Fibroblast of lung (primary cell): Measurements from ENCODE around the gene TNNI3K. TPM values are rescaled to one million over a fixed set of nuclear protein-coding genes. Genes with fewer than 3 reads are reported as not detected.

Experiments used
- DNase-seq, 2 donors: peaks; one replicate each; pipeline versions ENCODE4 v3.0.0 to v3.0.0-alpha.2; 2010; ENCODE audit warnings: low read depth in 2 of 2
- H2AFZ ChIP-seq: 2 replicates; pipeline ENCODE4 v1.5.1; 2012; ENCODE audit warnings: low read length, control low read depth, inconsistent platforms
- H3K27ac ChIP-seq: 2 replicates; pipeline ENCODE4 v1.5.1; 2011; ENCODE audit warnings: low read length, control low read depth; ENCODE audit not compliant: insufficient read depth
- H3K27me3 ChIP-seq: 2 replicates; pipeline ENCODE4 v1.5.1; 2011; ENCODE audit warnings: mild to moderate bottlenecking, low read length; ENCODE audit not compliant: control insufficient read depth, insufficient read depth
- H3K36me3 ChIP-seq: 2 replicates; pipeline ENCODE4 v1.5.1; 2011; ENCODE audit warnings: low read length; ENCODE audit not compliant: control insufficient read depth, insufficient read depth
- H3K4me1 ChIP-seq: 2 replicates; pipeline ENCODE4 v1.5.1; 2011; ENCODE audit warnings: low read length; ENCODE audit not compliant: control insufficient read depth, insufficient read depth; ENCODE audit errors: extremely low read depth
- H3K4me2 ChIP-seq: 2 replicates; pipeline ENCODE4 v1.5.1; 2011; ENCODE audit warnings: low read length, control low read depth; ENCODE audit not compliant: insufficient read depth; ENCODE audit errors: extremely low read depth
- H3K4me3 ChIP-seq, 4 experiments: fragments of 200-600 bp in 1 of 4; sonication (generic) in 1 of 4; replicated peaks in 1 of 4; 2 replicates each; pipeline ENCODE4 v1.5.1; 2011 to 2016; ENCODE audit warnings: low read length in 4 of 4, low read depth in 3 of 4, mild to moderate bottlenecking in 3 of 4, control low read depth in 2 of 4, inconsistent platforms in 1 of 4, mixed read lengths in 1 of 4; ENCODE audit not compliant: insufficient read depth in 1 of 4; ENCODE audit errors: control extremely low read depth in 1 of 4
- H3K79me2 ChIP-seq: 2 replicates; pipeline ENCODE4 v1.5.1; 2012; ENCODE audit warnings: mild to moderate bottlenecking, low read length, inconsistent platforms; ENCODE audit not compliant: control insufficient read depth, insufficient read depth
- H3K9ac ChIP-seq: 2 replicates; pipeline ENCODE4 v1.5.1; 2011; ENCODE audit warnings: mild to moderate bottlenecking, low read length, control low read depth; ENCODE audit not compliant: insufficient read depth
- H3K9me3 ChIP-seq: 2 replicates; pipeline ENCODE4 v1.5.1; 2012; ENCODE audit warnings: low read depth, low read length; ENCODE audit not compliant: control insufficient read depth, insufficient read depth
- H4K20me1 ChIP-seq: 2 replicates; pipeline ENCODE4 v1.5.1; 2011; ENCODE audit warnings: low read length; ENCODE audit not compliant: control insufficient read depth, insufficient read depth; ENCODE audit errors: extremely low read depth
- EZH2 ChIP-seq: IDR thresholded peaks from 2 replicates; pipeline ENCODE4 v1.5.1; 2012; ENCODE audit warnings: low read length, control low read depth, mild to moderate bottlenecking; ENCODE audit errors: missing control alignments
- polyA plus RNA-seq, 2 donors: library from polyadenylated mRNA; depleted of rRNA in 1 of 2; stranded (reverse) in 1 of 2; unstranded in 1 of 2; fragments of >200 nt; gene quantifications; 2 replicates each; pipeline ENCODE4 v1.2.1, GENCODE V29; 2011 to 2012; ENCODE audit warnings: missing spikeins in 1 of 2
- total RNA-seq: library from RNA; depleted of rRNA; stranded (reverse); fragments of >200 nt; gene quantifications from 2 replicates; pipeline ENCODE4 v1.2.1, GENCODE V29; 2014
- TF ChIP-seq, protein P1 (sequence below), 2 donors: IDR thresholded peaks in 1 of 2; conservative IDR thresholded peaks in 1 of 2; 1 replicate in 1 of 2; 2 replicates in 1 of 2; pipeline ENCODE4 v1.5.1; 2011 to 2012; ENCODE audit warnings: low read length in 2 of 2, control low read depth in 1 of 2, inconsistent platforms in 1 of 2, low read depth in 1 of 2, mild to moderate bottlenecking in 1 of 2

Gene TNNI3K
- total and polyA plus RNA-seq, 2 donors (not counting 1 experiment from before 2014, with no cell fraction given) = 0.66 to 0.91 TPM

GRCh38 chr1:74237787-74238186 lies 2.6 kb downstream of the TNNI3K start:
- TF ChIP-seq, protein P1, sequence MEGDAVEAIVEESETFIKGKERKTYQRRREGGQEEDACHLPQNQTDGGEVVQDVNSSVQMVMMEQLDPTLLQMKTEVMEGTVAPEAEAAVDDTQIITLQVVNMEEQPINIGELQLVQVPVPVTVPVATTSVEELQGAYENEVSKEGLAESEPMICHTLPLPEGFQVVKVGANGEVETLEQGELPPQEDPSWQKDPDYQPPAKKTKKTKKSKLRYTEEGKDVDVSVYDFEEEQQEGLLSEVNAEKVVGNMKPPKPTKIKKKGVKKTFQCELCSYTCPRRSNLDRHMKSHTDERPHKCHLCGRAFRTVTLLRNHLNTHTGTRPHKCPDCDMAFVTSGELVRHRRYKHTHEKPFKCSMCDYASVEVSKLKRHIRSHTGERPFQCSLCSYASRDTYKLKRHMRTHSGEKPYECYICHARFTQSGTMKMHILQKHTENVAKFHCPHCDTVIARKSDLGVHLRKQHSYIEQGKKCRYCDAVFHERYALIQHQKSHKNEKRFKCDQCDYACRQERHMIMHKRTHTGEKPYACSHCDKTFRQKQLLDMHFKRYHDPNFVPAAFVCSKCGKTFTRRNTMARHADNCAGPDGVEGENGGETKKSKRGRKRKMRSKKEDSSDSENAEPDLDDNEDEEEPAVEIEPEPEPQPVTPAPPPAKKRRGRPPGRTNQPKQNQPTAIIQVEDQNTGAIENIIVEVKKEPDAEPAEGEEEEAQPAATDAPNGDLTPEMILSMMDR (conservative IDR thresholded peaks at IDR 0.05 in 1 of 2, IDR thresholded peaks at IDR 0.05 in 1 of 2; ENCODE audit: low read depth in 1 of 2, low read length in 2 of 2) = no peak
- TF ChIP-seq EZH2 = no peak
- no peak overlapping the region for H3K4me3 ChIP-seq
- no peaks in the 10 kb centered on the region for H3K79me2 ChIP-seq
- no peak overlapping the region for H3K9ac ChIP-seq
- no peaks in the 10 kb centered on the region for H3K36me3 ChIP-seq
- no peaks in the 10 kb centered on the region for H3K9me3 ChIP-seq
- H3K4me1 ChIP-seq = no peaks in the 10 kb centered on the region
- no peak overlapping the region for H3K27ac ChIP-seq
- H3K4me2 ChIP-seq = no peak overlapping the region
- no peak for DNase-seq
- no peak overlapping the region for H2AFZ ChIP-seq
- no peaks in the 10 kb centered on the region for H4K20me1 ChIP-seq
- H3K27me3 ChIP-seq = no peaks in the 10 kb centered on the region

DNA sequence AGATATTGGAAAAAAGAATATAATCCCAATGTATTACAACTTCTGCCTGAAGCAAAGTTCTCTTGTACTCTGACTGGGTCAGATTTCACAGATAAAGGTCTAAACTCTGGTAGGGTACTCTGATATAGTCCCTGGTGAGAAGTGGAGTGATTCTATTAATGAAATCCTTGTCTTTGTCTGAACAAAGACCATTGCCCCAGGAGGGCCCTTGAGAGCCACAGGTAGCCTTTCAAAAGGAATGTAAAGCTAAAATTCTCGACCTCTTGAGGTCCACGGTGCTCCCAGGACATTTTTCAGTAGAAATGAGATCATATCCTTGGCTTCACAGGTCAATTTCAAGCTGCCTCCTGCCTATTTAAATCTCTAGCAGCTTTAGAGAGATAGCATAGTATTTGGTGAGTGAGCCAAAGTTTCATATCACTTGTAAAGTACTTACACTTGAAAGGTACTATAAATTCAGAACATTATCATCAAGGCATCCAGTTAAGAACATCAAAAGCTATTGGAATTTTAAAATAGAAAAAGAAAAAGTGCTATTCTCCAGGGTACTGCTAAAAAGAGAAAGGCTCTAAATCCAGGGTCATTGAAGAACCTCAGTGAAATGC lies 10.1 kb downstream of the TNNI3K start:
- Histone ChIP-seq H3K79me2 (no peaks in the 10 kb centered on the region), H3K4me2 (no peak overlapping the region), H3K36me3 (no peaks in the 10 kb centered on the region), H4K20me1 (no peaks in the 10 kb centered on the region), H3K4me3 (no peak overlapping the region), H3K9ac (no peak overlapping the region), H3K27me3 (no peaks in the 10 kb centered on the region), H2AFZ (no peak overlapping the region), H3K4me1 (no peaks in the 10 kb centered on the region), H3K27ac (no peak overlapping the region), H3K9me3 (no peaks in the 10 kb centered on the region)
- TF ChIP-seq EZH2 = no peak
- DNase-seq = no peak

DNA sequence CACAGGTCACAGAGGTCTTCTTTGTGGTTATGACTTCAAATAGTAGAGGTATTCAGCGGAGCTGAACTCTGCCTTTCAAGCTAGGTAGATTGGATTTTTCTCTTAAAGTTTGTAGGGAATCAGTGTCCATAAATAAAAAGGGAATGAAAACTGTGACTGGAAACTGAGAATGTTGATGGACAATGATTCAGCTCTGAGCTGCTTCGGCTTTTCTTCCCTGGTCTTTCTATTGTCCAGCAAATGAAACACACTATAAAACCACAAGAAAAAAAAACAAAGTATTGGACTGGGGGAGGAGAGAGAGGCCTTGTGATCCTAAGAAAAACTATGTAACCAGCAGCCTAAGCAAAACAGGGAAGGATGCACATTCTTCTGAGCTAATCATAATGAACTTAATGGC lies 11.1 kb downstream of the TNNI3K start:
- Histone ChIP-seq H3K36me3 (no peaks in the 10 kb centered on the region), H2AFZ (no peak overlapping the region), H4K20me1 (no peaks in the 10 kb centered on the region), H3K27ac (no peak overlapping the region), H3K4me1 (no peaks in the 10 kb centered on the region), H3K9ac (no peak overlapping the region), H3K27me3 (no peaks in the 10 kb centered on the region), H3K9me3 (no peaks in the 10 kb centered on the region), H3K4me3 (no peak overlapping the region), H3K79me2 (no peaks in the 10 kb centered on the region), H3K4me2 (no peak overlapping the region)
- TF ChIP-seq, protein P1 (conservative IDR thresholded peaks at IDR 0.05 in 1 of 2, IDR thresholded peaks at IDR 0.05 in 1 of 2; ENCODE audit: low read depth in 1 of 2, low read length in 2 of 2) = no peak
- TF ChIP-seq EZH2 = no peak
- DNase-seq = peak in 1 of 2 donors; percentile 51
